Breast epithelium (tissue), 4 donors: ENCODE measurements around the gene CCNF. TPM values are rescaled to one million over a fixed set of nuclear protein-coding genes. Genes with fewer than 3 reads are reported as not detected.

Experiments
- DNase-seq, 2 donors: peaks; one replicate each; pipeline ENCODE4 v3.0.0-alpha.2; 2019; ENCODE audit warnings: low spot score in 2 of 2
- H3K27ac ChIP-seq, 2 donors: fragments of 200-600 bp; sonication (generic) in 1 of 2; one replicate each; pipeline ENCODE4 v1.5.1; 2016 to 2019; ENCODE audit warnings: mild to moderate bottlenecking in 1 of 2
- H3K27me3 ChIP-seq, 2 donors: fragments of 200-600 bp; sonication (generic) in 1 of 2; one replicate each; pipeline versions ENCODE4 v1.5.1 to v1.6.0; 2017 to 2019; ENCODE audit warnings: control low read depth in 1 of 2, mild to moderate bottlenecking in 1 of 2
- H3K36me3 ChIP-seq: fragments of 200-600 bp; one replicate; pipeline ENCODE4 v1.5.1; 2019
- H3K4me1 ChIP-seq, 2 donors: fragments of 200-600 bp; sonication (generic); one replicate each; pipeline ENCODE4 v1.5.1; 2016 to 2019; ENCODE audit warnings: control low read depth in 1 of 2
- H3K4me3 ChIP-seq, 3 donors: fragments of 200-600 bp; sonication (generic); 1 replicate in 2 of 3; 2 replicates in 1 of 3; pipeline ENCODE4 v1.5.1; 2016 to 2019; ENCODE audit warnings: mild to moderate bottlenecking in 3 of 3, moderate library complexity in 2 of 3
- H3K9me3 ChIP-seq, 2 donors: fragments of 200-600 bp; sonication (generic) in 1 of 2; one replicate each; pipeline ENCODE4 v1.5.1; 2016 to 2019; ENCODE audit warnings: control low read depth in 1 of 2
- POLR2A ChIP-seq: fragments of 450-650 bp; IDR thresholded peaks from one replicate; pipeline ENCODE4 v1.6.1; 2016; ENCODE audit warnings: antibody characterized with exemption, mild to moderate bottlenecking, moderate library complexity
- POLR2AphosphoS5 ChIP-seq, 3 donors: sonication (generic); formaldehyde crosslinking; IDR thresholded peaks; one replicate each; pipeline ENCODE4 v1.6.1; 2017; ENCODE audit warnings: antibody characterized with exemption in 3 of 3
- intact Hi-C: fragments of 100-400 bp; cut with DNase I; formaldehyde crosslinking; loops from one replicate; pipeline ENCODE4 v1.15.1; 2023; ENCODE audit warnings: low total_unique reads
- total RNA-seq, 3 donors: library from RNA; depleted of rRNA; stranded (reverse); fragments of >200 nt; gene quantifications; one replicate each; pipeline ENCODE4 v1.1.0, GENCODE V29; 2016
- TF ChIP-seq, protein P1 (sequence below), 3 donors: fragments of 450-650 bp; IDR thresholded peaks; one replicate each; pipeline ENCODE4 v1.5.1; 2016 to 2017; ENCODE audit warnings: antibody characterized with exemption in 3 of 3, mild to moderate bottlenecking in 3 of 3, moderate library complexity in 3 of 3

CCNF gene
- total RNA-seq, 3 donors from 2014 or later, result 1.6 to 2.9 (median 2.7) TPM

DNA sequence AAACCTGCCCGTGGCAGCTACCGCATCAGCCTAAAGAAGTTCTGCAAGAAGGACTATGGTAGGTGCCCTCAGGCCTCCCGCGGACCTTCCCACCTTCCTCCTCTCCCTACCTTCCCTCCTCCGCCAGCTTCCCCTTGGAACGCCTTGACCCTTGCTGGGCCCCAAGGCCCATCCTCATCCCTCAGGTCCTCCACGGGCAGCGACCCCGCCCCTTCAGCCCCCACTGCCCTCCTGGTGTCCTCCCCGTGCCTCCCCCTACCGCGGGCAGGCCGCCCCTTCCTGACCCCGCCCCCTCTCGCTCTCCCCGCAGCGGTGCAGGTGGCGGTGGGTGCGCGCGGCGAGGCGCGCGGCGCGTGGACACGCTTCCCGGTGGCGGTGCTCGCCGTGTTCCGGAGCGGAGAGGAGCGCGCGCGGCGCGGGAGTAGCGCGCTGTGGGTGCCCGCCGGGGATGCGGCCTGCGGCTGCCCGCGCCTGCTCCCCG lies 44.2 kb downstream of the CCNF start:
- Histone ChIP-seq H3K4me3 (peak overlapping the region; percentile 68 to 81 (median 80)), H3K27me3 (no peaks in the 10 kb centered on the region), H3K9me3 (no peaks in the 10 kb centered on the region), H3K27ac (no peak overlapping the region), H3K4me1 (peaks cover 18 to 28% of the 10 kb centered on the region in 2 donors), H3K36me3 (no peaks in the 10 kb centered on the region)
- TF ChIP-seq POLR2A (no peak), POLR2AphosphoS5 (IDR thresholded peaks at IDR 0.05) (no peak)
- TF ChIP-seq, protein P1, sequence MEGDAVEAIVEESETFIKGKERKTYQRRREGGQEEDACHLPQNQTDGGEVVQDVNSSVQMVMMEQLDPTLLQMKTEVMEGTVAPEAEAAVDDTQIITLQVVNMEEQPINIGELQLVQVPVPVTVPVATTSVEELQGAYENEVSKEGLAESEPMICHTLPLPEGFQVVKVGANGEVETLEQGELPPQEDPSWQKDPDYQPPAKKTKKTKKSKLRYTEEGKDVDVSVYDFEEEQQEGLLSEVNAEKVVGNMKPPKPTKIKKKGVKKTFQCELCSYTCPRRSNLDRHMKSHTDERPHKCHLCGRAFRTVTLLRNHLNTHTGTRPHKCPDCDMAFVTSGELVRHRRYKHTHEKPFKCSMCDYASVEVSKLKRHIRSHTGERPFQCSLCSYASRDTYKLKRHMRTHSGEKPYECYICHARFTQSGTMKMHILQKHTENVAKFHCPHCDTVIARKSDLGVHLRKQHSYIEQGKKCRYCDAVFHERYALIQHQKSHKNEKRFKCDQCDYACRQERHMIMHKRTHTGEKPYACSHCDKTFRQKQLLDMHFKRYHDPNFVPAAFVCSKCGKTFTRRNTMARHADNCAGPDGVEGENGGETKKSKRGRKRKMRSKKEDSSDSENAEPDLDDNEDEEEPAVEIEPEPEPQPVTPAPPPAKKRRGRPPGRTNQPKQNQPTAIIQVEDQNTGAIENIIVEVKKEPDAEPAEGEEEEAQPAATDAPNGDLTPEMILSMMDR (IDR thresholded peaks at IDR 0.05), result no peak
- DNase-seq, result no peak
- intact Hi-C loops, result no loop called here

DNA sequence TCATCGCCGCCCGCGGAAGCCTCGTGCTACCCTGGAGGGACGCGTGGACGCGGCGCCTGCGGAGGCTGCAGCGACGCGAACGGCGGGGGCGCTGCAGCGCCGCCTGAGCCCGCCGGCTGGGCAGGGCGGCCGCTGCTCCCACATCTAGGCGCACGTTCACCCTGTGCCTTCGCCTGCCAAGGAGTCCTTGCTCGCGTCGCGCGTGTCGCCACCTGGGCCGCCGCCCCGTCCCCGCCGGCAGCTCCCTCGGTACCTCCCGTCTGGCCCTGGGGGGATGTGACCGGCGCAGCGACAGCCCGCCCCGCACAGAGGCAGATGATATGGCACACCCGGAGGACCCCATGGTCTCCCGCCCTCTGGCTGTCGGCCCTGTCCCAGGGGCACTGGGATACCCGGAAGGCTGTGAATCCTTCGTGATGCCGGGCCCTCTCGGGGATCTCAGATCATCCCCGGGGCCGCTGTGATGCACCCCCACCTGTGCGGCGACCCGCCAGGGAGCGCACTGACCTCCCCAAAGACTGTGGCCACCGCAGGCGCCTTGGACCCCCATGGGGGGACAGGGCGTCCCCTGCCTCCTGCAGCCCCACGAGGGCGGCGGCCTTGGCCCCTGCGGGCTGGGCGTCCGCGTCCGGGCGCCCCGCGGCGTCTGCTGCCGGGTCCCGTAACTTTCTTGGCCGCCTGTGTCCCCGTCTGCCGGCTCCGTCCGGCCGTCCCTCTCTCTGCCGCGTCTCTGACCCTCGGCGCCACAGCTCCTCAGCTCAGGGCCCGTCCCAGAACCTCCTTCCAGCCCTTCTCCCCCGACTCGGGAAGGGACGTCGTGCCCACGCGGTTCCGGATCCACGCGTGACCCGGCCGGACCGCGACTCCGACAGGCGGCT lies 45.0 kb downstream of the CCNF start:
- no peak for TF ChIP-seq POLR2A
- peak overlapping the region; percentile 79 to 89 for H3K27ac ChIP-seq
- no peaks in the 10 kb centered on the region for H3K9me3 ChIP-seq
- H3K27me3 ChIP-seq, result no peaks in the 10 kb centered on the region
- intact Hi-C loops, result no loop called here
- peak overlapping the region; percentile 68 to 81 (median 80) for H3K4me3 ChIP-seq
- peaks cover 18 to 21% of the 10 kb centered on the region in 2 donors for H3K4me1 ChIP-seq
- H3K36me3 ChIP-seq, result no peaks in the 10 kb centered on the region
- no peak for DNase-seq

DNA sequence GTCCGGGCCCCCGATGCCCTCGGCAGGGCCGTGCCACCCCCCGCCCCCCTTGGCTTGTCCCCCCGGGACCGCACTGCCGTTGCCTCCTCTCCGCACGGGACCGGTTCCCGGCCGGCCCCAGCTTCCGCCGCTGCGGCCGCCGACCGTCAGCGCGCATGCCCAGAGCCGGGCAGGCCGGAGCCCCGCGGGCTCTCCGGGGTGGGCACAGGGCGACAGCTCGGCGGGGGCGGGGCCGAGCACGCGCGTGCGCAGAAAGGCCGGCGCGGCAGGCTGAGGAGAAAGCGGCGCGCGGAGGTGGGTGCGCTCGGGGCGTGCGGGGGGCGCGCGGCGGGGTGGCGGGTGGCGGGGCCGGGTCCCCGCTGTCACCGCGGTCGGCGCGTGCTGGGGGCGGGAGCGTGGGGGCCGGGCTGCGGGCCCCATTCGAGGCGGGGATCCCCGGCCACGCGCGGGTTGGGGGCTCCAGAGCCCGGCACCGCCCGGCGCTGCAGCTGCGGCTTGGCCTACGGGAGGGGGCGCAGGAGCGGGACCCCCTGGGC lies 45.7 kb downstream of the CCNF start, which contains the start of gene TBC1D24:
TSS of gene TBC1D24 (plus strand) at position 251 of the 536 bp plus-strand sequence. CDS start 21,022 bp downstream, outside the sequence.
- Histone ChIP-seq H3K27me3 (no peaks in the 10 kb centered on the region), H3K36me3 (no peaks in the 10 kb centered on the region), H3K9me3 (no peaks in the 10 kb centered on the region), H3K4me1 (peaks cover 18 to 19% of the 10 kb centered on the region in 2 donors), H3K4me3 (peak within 1 kb of the TSS; percentile 68 to 81 (median 80)), H3K27ac (peak within 1 kb of the TSS; percentile 79 to 89)
- intact Hi-C loops, result no loop called here
- peak; percentile 77 to 79 for DNase-seq
- TF ChIP-seq, protein P1 (IDR thresholded peaks at IDR 0.05), result no peak
- TF ChIP-seq POLR2A (peak; percentile 25), POLR2AphosphoS5 (IDR thresholded peaks at IDR 0.05) (peak in 2 of 3 donors; percentile 30 to 37)

DNA sequence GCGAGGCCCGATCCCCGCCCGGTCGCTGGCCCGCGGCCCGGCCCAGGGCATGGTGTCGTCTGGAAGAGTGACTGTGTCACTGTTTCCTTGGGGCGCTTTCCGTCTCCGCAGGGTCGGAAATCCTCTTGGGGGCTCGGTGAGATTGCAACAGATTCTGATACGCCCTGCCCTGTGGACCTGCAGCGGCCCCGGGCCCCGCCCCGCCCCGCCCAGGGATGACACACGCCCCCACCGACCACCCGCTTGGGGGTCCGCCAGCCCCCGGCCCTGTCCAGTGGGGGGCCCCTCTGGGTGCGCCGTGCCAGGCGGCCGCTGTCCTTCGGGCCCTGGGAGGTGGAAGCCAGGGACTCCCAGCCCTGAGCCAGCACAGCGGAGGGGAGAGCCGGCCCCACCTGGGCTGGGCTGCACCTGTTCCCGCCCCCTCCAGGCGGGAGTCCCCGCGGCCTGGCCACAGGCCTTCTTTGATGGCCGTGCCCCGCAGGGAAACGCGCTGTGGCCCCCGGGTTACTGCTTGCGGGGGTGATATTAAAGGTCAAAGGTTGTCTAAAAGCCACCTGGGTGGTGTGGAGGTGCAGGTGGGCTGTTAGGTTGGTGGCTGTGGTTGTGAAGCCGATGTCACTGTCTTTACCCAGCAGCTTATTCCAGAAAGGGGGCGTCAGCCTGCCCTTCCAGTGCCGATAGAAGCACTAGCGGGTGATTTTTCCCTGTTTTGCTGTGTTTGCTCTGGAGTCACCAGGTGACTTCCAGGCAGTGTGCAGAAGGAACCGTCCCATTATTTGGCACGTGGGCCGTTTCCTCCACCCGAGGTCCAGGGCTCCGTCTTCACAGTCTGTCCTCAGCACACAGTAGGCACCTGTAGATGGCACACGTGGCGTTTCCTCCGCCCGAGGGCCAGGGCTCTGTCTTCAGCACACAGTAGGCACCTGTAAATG lies 46.4 kb downstream of the CCNF start:
- TF ChIP-seq, protein P1 (IDR thresholded peaks at IDR 0.05), result no peak
- no peak for TF ChIP-seq POLR2AphosphoS5 (IDR thresholded peaks at IDR 0.05)
- no peak for TF ChIP-seq POLR2A
- intact Hi-C loops, result no loop called here
- DNase-seq, result no peak

DNA sequence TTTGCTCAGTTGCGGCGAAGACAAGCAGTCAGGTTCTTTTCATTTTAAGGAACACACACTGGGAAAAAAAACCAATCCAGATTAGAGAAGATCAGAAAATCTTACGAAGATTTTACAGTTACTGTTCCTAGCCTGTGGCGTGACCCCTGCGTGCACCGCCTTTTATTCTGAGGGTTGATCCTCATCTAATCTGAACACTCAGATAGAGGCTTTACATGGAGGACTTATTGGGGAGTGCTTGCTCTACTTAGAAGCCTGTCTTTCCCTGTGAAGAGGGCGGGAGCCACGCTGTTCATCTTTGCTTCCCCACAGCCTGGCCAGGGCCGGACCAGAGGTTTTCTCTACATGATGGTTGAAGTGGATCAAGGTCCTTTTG lies 47.1 kb downstream of the CCNF start:
- intact Hi-C loops, result no loop called here
- Histone ChIP-seq H3K27ac (peak overlapping the region in 1 of 2 donors; percentile 40), H3K4me3 (peak overlapping the region in 1 of 3 donors; percentile 80)

More for the DNA sequence above, 46.4 kb downstream of the CCNF start:
- Histone ChIP-seq H3K9me3 (no peaks in the 10 kb centered on the region), H3K27ac (peak overlapping the region; percentile 40 to 89), H3K4me1 (peaks cover 18% of the 10 kb centered on the region in 2 donors), H3K27me3 (no peaks in the 10 kb centered on the region), H3K4me3 (peak overlapping the region; percentile 68 to 81 (median 80)), H3K36me3 (no peaks in the 10 kb centered on the region)

More for the DNA sequence above, 47.1 kb downstream of the CCNF start:
- no peaks in the 10 kb centered on the region for H3K27me3 ChIP-seq
- H3K4me1 ChIP-seq, result peaks cover 12 to 15% of the 10 kb centered on the region in 2 donors
- no peaks in the 10 kb centered on the region for H3K9me3 ChIP-seq
- H3K36me3 ChIP-seq, result no peaks in the 10 kb centered on the region
- TF ChIP-seq POLR2A, result no peak
- TF ChIP-seq POLR2AphosphoS5 (IDR thresholded peaks at IDR 0.05), result no peak
- TF ChIP-seq, protein P1 (IDR thresholded peaks at IDR 0.05), result no peak
- no peak for DNase-seq
